GM23338 (cell line): ENCODE results near the gene TCHH. TPM values are rescaled to one million over a fixed set of nuclear protein-coding genes. Genes with fewer than 3 reads are reported as not detected.

Experiments used
- ATAC-seq: fragments of 200-7000 bp; cut with Tn5 transposase; 3 replicates; pipeline ENCODE4 v1.9.1; 2020
- DNase-seq: peaks from one replicate; pipeline ENCODE4 v3.0.0-alpha.2; 2015; ENCODE audit warnings: low spot score
- H2AFZ ChIP-seq: fragments of 200-600 bp; sonication (generic); 2 replicates; pipeline ENCODE4 v1.8.0; 2016; ENCODE audit warnings: antibody characterized with exemption, mild to moderate bottlenecking, moderate library complexity
- H3F3A ChIP-seq: fragments of 200-600 bp; sonication (generic); replicated peaks from 2 replicates; pipeline ENCODE4 v1.8.0; 2017; ENCODE audit warnings: antibody characterized with exemption, mixed run types, low read depth
- H3K27ac ChIP-seq: fragments of 200-600 bp; sonication (generic); 2 replicates; pipeline ENCODE4 v1.6.1; 2016; ENCODE audit warnings: low read depth
- H3K27me3 ChIP-seq: fragments of 200-600 bp; sonication (generic); 2 replicates; pipeline ENCODE4 v1.8.0; 2016; ENCODE audit warnings: mild to moderate bottlenecking, mixed run types, moderate library complexity; ENCODE audit not compliant: insufficient read depth
- H3K36me3 ChIP-seq: fragments of 200-600 bp; sonication (generic); 2 replicates; pipeline ENCODE4 v1.8.0; 2016; ENCODE audit warnings: mild to moderate bottlenecking; ENCODE audit not compliant: insufficient read depth
- H3K4me1 ChIP-seq: fragments of 200-600 bp; sonication (generic); 2 replicates; pipeline ENCODE4 v1.8.0; 2016; ENCODE audit warnings: mild to moderate bottlenecking, moderate library complexity; ENCODE audit not compliant: insufficient read depth
- H3K4me2 ChIP-seq: fragments of 200-600 bp; sonication (generic); 2 replicates; pipeline ENCODE4 v1.7.1; 2017; ENCODE audit warnings: mixed run types
- H3K4me3 ChIP-seq: fragments of 200-600 bp; sonication (generic); 2 replicates; pipeline ENCODE4 v1.6.1; 2016; ENCODE audit warnings: mixed run types
- H3K79me2 ChIP-seq: fragments of 200-600 bp; sonication (generic); replicated peaks from 2 replicates; pipeline ENCODE4 v1.8.0; 2017; ENCODE audit warnings: mild to moderate bottlenecking; ENCODE audit not compliant: insufficient read depth
- H3K9me2 ChIP-seq: fragments of 200-600 bp; sonication (generic); 2 replicates; pipeline ENCODE4 v1.8.0; 2017; ENCODE audit not compliant: insufficient read depth
- H4K20me1 ChIP-seq: fragments of 200-600 bp; sonication (generic); replicated peaks from 2 replicates; pipeline ENCODE4 v1.8.0; 2017; ENCODE audit warnings: mild to moderate bottlenecking; ENCODE audit not compliant: insufficient read depth
- H3K27ac Mint-ChIP-seq: 2 replicates; pipeline ENCODE4 v1.8.0; 2020; ENCODE audit warnings: inconsistent platforms, mild to moderate bottlenecking, moderate library complexity, mixed read lengths
- H3K27me3 Mint-ChIP-seq: 3 replicates; pipeline ENCODE4 v1.8.0; 2022; ENCODE audit warnings: low read depth, mild to moderate bottlenecking, moderate library complexity, mixed read lengths, inconsistent platforms; ENCODE audit not compliant: insufficient read depth, poor library complexity
- H3K36me3 Mint-ChIP-seq: 3 replicates; pipeline ENCODE4 v1.8.0; 2021; ENCODE audit warnings: low read depth, mild to moderate bottlenecking, inconsistent platforms, moderate library complexity, mixed read lengths
- H3K4me1 Mint-ChIP-seq: 3 replicates; pipeline ENCODE4 v1.8.0; 2020; ENCODE audit warnings: mild to moderate bottlenecking, inconsistent platforms, mixed read lengths
- H3K4me3 Mint-ChIP-seq: 3 replicates; pipeline ENCODE4 v1.8.0; 2021; ENCODE audit warnings: moderate library complexity, mild to moderate bottlenecking, inconsistent platforms, mixed read lengths
- H3K9me3 Mint-ChIP-seq: 3 replicates; pipeline ENCODE4 v1.8.0; 2020; ENCODE audit warnings: moderate library complexity, mild to moderate bottlenecking, inconsistent platforms, mixed read lengths
- CREB1 ChIP-seq: fragments of 250-450 bp; sonication (Bioruptor Pico); IDR thresholded peaks from 2 replicates; pipeline ENCODE4 v1.5.0; 2020; ENCODE audit warnings: low read depth, mild to moderate bottlenecking, moderate library complexity
- EZH2phosphoT487 ChIP-seq: fragments of 200-600 bp; sonication (generic); IDR thresholded peaks from one replicate; pipeline ENCODE4 v1.8.1; 2018; ENCODE audit warnings: antibody characterized with exemption; ENCODE audit not compliant: unreplicated experiment
- ZNF114 ChIP-seq: fragments of 250-450 bp; sonication (Bioruptor Pico); IDR thresholded peaks from 2 replicates; pipeline ENCODE4 v1.5.0; 2020; ENCODE audit warnings: mild to moderate bottlenecking, moderate library complexity
- ZNF331 ChIP-seq: fragments of 250-450 bp; sonication (Bioruptor Pico); IDR thresholded peaks from 2 replicates; pipeline ENCODE4 v1.5.0; 2020; ENCODE audit warnings: low read depth, mild to moderate bottlenecking, moderate library complexity
- polyA plus RNA-seq: library from polyadenylated mRNA; unstranded; fragments of >200 nt; fragmentation: Nextera tagmentation; extraction: Ambion mirVana; gene quantifications from 2 replicates; pipeline ENCODE4 v1.2.1, GENCODE V29; 2016
- total RNA-seq: library from RNA; depleted of rRNA; stranded (reverse); fragments of >200 nt; shearing (Covaris generic); gene quantifications from 2 replicates; pipeline ENCODE4 v1.2.3, GENCODE V29; 2014
- TF ChIP-seq, protein P1 (sequence below): fragments of 250-450 bp; sonication (Bioruptor Pico); IDR thresholded peaks from 2 replicates; pipeline ENCODE4 v1.5.0; 2020; ENCODE audit warnings: mild to moderate bottlenecking, moderate library complexity
- TF ChIP-seq, protein P2 (sequence below), 2 experiments: fragments of 200-600 bp in 1 of 2; sonication (generic) in 1 of 2; conservative IDR thresholded peaks; 2 replicates each; pipeline versions ENCODE4 v1.5.1 to v1.6.1; 2016 to 2017; ENCODE audit warnings: antibody characterized with exemption in 2 of 2, low read depth in 2 of 2, mild to moderate bottlenecking in 2 of 2, moderate library complexity in 1 of 2

Gene TCHH
- total and polyA plus RNA-seq, 2 experiments from 2014 or later: 0.38 to 0.42 TPM

DNA sequence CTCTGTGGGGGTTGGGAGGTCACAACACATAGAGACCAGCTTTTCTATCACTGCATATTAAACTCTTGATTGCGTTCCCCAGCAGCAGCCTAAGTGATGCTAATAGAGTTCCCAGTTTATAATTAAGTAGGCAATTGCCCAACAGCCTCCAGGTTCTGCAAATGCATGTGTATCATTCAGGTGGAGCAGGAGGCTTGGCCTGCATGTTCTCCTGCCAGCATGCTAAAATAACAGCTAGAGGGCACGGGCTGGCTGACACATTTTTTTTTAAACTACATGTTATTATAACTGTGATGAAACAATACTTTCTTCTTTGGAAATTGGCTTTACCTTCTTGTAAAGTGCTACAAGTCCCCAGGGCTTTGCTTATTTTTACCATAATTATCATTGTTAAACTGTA is 10.4 kb downstream of the TCHH start (continued):
- TF ChIP-seq, protein P1, sequence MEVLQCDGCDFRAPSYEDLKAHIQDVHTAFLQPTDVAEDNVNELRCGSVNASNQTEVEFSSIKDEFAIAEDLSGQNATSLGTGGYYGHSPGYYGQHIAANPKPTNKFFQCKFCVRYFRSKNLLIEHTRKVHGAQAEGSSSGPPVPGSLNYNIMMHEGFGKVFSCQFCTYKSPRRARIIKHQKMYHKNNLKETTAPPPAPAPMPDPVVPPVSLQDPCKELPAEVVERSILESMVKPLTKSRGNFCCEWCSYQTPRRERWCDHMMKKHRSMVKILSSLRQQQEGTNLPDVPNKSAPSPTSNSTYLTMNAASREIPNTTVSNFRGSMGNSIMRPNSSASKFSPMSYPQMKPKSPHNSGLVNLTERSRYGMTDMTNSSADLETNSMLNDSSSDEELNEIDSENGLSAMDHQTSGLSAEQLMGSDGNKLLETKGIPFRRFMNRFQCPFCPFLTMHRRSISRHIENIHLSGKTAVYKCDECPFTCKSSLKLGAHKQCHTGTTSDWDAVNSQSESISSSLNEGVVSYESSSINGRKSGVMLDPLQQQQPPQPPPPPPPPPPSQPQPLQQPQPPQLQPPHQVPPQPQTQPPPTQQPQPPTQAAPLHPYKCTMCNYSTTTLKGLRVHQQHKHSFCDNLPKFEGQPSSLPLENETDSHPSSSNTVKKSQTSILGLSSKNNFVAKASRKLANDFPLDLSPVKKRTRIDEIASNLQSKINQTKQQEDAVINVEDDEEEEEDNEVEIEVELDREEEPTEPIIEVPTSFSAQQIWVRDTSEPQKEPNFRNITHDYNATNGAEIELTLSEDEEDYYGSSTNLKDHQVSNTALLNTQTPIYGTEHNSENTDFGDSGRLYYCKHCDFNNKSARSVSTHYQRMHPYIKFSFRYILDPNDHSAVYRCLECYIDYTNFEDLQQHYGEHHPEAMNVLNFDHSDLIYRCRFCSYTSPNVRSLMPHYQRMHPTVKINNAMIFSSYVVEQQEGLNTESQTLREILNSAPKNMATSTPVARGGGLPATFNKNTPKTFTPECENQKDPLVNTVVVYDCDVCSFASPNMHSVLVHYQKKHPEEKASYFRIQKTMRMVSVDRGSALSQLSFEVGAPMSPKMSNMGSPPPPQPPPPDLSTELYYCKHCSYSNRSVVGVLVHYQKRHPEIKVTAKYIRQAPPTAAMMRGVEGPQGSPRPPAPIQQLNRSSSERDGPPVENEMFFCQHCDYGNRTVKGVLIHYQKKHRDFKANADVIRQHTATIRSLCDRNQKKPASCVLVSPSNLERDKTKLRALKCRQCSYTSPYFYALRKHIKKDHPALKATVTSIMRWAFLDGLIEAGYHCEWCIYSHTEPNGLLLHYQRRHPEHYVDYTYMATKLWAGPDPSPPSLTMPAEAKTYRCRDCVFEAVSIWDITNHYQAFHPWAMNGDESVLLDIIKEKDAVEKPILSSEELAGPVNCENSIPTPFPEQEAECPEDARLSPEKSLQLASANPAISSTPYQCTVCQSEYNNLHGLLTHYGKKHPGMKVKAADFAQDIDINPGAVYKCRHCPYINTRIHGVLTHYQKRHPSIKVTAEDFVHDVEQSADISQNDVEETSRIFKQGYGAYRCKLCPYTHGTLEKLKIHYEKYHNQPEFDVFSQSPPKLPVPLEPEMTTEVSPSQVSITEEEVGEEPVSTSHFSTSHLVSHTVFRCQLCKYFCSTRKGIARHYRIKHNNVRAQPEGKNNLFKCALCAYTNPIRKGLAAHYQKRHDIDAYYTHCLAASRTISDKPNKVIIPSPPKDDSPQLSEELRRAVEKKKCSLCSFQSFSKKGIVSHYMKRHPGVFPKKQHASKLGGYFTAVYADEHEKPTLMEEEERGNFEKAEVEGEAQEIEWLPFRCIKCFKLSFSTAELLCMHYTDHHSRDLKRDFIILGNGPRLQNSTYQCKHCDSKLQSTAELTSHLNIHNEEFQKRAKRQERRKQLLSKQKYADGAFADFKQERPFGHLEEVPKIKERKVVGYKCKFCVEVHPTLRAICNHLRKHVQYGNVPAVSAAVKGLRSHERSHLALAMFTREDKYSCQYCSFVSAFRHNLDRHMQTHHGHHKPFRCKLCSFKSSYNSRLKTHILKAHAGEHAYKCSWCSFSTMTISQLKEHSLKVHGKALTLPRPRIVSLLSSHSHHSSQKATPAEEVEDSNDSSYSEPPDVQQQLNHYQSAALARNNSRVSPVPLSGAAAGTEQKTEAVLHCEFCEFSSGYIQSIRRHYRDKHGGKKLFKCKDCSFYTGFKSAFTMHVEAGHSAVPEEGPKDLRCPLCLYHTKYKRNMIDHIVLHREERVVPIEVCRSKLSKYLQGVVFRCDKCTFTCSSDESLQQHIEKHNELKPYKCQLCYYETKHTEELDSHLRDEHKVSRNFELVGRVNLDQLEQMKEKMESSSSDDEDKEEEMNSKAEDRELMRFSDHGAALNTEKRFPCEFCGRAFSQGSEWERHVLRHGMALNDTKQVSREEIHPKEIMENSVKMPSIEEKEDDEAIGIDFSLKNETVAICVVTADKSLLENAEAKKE: no peak

DNA sequence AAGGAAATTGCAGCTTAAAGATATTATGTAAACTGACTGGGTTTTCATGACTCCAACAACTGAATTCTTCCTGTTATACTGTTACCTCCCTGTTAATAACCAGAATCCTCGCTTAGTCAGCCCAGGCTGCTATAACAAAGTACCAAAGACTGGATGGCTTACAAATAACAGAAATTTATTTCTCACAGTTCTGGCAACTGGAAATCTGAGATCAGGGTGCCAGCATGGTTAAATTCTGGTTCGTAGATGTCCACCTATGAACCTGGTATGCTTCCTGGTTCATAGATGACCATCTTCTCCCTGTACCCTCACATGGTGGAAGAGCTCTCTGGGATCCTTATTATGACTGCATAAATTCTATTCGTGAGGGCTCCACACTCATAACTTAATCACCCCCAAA is 18.3 kb downstream of the TCHH start:
- no peak overlapping the region for H3K4me3 Mint-ChIP-seq
- Histone ChIP-seq H3K79me2 (no peaks in the 10 kb centered on the region), H2AFZ (no peak overlapping the region), H3K4me3 (no peak overlapping the region), H3F3A (no peaks in the 10 kb centered on the region), H3K4me2 (no peak overlapping the region), H4K20me1 (no peaks in the 10 kb centered on the region), H3K27ac (no peak overlapping the region), H3K4me1 (no peaks in the 10 kb centered on the region), H3K36me3 (no peaks in the 10 kb centered on the region), H3K27me3 (no peaks in the 10 kb centered on the region), H3K9me2 (no peaks in the 10 kb centered on the region)
- H3K27ac Mint-ChIP-seq: no peak overlapping the region
- H3K4me1 Mint-ChIP-seq: no peaks in the 10 kb centered on the region
- ATAC-seq (no peak), DNase-seq (no peak)
- H3K9me3 Mint-ChIP-seq: peaks cover 7% of the 10 kb centered on the region; the same call in 2 of the 3 replicates
- peaks cover 4% of the 10 kb centered on the region for H3K27me3 Mint-ChIP-seq
- H3K36me3 Mint-ChIP-seq: no peaks in the 10 kb centered on the region
- TF ChIP-seq ZNF114 (CRISPR knock-in tag): no peak
- TF ChIP-seq CREB1 (CRISPR knock-in tag): no peak
- TF ChIP-seq, protein P1: no peak
- no peak for TF ChIP-seq ZNF331
- TF ChIP-seq EZH2phosphoT487: no peak
- TF ChIP-seq, protein P2, sequence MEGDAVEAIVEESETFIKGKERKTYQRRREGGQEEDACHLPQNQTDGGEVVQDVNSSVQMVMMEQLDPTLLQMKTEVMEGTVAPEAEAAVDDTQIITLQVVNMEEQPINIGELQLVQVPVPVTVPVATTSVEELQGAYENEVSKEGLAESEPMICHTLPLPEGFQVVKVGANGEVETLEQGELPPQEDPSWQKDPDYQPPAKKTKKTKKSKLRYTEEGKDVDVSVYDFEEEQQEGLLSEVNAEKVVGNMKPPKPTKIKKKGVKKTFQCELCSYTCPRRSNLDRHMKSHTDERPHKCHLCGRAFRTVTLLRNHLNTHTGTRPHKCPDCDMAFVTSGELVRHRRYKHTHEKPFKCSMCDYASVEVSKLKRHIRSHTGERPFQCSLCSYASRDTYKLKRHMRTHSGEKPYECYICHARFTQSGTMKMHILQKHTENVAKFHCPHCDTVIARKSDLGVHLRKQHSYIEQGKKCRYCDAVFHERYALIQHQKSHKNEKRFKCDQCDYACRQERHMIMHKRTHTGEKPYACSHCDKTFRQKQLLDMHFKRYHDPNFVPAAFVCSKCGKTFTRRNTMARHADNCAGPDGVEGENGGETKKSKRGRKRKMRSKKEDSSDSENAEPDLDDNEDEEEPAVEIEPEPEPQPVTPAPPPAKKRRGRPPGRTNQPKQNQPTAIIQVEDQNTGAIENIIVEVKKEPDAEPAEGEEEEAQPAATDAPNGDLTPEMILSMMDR (conservative IDR thresholded peaks at IDR 0.05; ENCODE audit: low read depth in 2 of 2): no peak
